CD4-positive, alpha-beta T cell treated with Interleukin-12 subunit alpha and Interleukin-12 subunit beta, for 1 hour (primary cell): ENCODE results near the gene ZNF428.
"Not testable (repeated sequence)": the region's sequence is repeated elsewhere in the genome, so short reads cannot be mapped to it uniquely, and the experiment has no call there.

Source experiments
- DNase-seq: peaks from one replicate; pipeline ENCODE4 v3.0.0-alpha.2; 2020

ZNF428 gene, protein sequence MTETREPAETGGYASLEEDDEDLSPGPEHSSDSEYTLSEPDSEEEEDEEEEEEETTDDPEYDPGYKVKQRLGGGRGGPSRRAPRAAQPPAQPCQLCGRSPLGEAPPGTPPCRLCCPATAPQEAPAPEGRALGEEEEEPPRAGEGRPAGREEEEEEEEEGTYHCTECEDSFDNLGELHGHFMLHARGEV

DNA sequence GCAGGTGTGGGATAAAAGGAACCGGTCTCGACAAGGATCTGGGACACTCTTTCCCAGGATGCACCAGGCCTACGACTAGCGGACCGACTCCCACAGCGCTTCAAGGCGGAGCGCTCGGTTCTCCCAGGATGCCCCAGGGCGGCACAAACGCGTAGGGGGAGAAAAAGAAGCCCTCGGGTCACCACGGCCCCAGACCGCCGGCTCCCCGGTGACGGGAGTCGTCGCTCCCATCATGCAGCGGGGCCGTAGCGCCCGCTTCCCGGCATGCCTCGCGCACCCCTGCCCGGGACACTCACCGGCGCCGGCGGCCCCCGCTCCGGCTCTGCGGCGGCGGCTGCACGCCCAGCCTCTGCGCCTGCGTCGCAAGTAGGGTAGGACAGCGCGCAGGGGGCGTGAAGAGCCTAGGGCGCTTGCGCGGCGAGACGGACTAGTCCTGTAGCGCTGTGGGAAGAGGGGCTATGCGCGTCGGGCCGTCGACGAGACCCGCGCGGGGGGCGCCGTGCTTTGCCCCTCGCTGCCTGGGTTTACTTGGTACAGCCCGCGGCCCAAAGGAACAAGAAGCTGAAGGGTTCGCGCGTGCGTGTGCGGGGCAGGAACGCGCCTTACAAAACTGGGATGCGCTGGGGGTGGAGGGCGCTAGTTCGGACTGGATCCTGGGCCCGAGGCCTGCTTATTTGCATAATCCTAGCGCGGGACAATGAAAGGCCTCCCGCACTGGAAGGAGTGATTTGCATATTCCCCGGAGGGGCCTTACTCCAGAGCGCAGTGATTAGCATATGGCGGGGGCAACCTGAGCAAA is at the start of gene ZNF428:
Gene ZNF428, minus strand, starts transcription at position 368 of the 799 bp plus-strand sequence. CDS start 5,325 bp downstream, outside the sequence.
- peak; percentile 91 for DNase-seq

DNA sequence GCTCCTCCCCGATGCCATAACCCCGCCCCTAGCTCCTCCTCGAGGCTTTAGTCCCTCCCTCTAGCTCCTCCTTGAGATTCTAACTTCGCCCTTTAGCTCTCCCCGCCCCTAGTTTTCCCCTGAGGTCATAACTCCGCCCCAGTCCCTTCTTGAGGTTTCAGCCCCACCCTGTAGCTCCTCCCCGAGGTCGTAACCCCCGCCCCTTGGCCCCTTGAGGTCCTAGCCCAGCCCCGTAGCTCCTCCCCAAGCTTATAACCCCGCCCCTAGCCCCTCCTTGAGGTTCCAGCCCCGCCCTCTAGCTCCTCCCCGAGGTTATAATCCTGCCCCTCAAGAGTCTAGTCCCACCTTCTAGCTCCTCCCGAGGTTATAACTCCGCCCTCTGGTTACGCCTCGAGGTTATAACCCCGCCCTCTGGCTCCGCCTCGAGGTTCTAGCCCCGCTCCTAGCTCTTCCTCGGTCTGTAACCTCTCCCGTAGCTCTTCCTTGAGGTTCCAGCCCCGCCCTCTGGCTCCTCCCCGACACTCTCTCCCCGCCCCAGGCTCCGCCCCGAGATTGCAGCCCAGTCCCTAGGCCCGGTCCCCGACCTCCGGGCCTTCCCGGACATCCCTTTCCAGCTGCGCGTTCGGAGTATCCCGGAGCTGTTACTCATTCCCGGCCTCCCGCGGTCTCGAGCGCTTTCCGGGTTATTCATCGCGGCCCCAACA is 49.1 kb upstream of the ZNF428 start:
- DNase-seq, result peak; percentile 97

DNA sequence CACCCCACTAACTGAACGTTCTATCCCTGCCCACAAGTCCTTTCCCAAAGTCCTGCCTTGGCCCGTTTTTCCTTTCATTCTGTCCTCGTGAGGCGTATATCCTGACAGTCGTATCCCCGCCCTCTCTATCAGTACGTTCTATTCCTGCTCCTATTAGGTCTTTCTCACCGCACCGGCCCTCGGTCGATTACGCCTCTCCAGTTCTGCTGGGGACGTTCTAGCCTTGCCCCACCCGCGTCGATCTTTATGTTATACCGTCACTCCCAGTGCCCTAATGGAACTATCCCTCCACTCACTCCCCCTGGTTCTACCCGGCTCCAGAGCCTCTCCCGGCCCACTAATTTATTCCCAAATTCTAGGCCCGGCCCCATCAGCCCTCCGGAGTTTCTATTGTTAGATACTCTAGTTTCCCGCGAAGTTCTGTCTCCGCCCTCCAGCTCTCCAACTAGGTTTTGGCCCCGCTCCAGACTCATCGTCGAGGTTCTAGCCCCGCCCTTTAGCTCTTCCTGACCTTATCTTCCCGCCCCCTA is 48.5 kb upstream of the ZNF428 start:
- DNase-seq, result no peak

DNA sequence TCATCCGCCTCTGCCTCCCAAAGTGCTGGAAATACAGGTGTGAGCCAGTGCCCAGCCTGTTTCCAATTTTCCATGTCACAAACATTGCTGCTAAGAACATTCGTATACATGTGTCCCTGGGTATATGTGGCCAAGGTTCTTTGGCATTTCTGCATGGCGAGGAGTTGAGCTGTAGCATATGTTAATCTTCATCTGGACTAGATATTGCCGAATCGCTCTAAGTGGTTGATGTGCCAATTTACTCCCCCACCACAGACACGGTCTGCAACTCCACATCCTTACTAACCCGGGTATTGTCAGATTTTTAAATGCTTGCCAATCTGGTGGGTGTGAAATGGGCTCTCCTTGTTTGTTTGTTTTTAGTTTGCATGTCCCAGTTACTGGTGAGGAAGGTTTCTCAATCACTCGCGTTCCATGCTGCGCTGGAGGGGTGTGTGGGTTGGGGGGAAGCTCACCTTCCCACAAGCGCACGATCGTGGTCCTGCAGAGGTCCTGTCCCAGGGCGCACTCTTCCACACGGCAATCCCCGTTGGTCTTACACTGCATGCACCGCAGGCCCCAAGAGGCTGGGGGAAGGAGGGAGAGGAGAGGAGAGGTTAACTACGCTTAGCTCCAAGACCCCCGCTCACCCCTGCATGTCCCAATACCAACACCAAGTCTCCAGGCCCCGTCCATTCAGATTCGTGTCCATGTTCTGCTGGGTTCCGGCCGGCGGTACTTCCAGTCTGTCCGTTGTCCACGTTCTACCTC is 47.9 kb upstream of the ZNF428 start:
- no peak for DNase-seq

DNA sequence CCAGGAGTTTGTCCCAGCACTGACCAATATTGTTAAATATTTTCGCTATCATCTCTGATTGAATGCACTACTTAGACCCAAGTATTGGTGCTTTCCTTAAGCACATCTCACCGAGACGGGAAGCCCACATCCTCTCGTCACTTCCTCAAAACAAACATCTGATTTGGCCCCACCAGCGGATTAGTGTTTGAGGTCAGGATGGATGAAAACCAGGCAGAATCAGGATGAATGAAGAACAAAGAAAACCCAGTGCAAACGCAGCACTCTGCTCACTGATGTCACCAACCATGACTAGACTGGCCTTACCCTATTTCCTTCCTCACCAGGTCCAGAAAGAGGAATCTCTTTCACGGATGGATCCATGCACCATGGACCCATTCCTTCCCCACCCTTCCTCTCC is 44.6 kb upstream of the ZNF428 start:
- peak; percentile 70 for DNase-seq

DNA sequence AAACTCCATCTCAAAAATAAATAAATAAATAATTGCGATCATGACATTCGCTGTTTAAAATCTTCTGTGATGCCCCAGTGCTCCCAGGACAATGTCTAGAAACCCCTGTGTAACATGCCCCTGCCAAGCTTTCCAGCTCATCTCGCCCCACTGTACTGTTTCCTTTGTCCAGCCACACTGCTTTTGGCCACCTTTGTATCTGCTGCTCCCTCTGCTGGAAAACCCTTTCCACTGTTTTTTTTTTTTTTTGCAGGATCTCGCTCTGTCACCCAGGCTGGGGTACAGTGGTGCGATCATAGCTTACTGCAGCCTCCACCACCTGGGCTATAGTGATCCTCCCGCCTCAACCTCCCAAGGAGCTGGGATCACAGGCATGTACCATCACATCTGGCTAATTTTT is 43.1 kb upstream of the ZNF428 start:
- no peak for DNase-seq

DNA sequence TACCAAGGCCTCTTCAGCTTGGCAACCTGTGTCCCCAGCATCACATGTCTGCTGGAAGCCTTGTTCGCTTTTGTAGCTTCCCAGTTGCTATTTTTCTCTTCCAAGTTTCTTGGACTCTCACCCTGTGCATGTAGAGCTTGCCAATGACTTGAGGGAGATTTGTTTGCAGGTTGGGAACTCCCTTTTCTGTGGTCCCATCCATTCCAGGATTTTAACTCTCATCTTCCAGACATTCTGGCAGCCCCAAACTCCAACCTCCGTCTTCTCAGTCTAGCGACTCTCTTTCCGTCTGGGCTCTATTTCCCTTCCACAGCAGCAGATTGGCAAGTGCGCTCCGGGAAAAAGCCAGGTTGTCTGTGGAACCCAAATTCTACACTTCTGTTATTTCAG is 41.5 kb upstream of the ZNF428 start:
- no peak for DNase-seq

DNA sequence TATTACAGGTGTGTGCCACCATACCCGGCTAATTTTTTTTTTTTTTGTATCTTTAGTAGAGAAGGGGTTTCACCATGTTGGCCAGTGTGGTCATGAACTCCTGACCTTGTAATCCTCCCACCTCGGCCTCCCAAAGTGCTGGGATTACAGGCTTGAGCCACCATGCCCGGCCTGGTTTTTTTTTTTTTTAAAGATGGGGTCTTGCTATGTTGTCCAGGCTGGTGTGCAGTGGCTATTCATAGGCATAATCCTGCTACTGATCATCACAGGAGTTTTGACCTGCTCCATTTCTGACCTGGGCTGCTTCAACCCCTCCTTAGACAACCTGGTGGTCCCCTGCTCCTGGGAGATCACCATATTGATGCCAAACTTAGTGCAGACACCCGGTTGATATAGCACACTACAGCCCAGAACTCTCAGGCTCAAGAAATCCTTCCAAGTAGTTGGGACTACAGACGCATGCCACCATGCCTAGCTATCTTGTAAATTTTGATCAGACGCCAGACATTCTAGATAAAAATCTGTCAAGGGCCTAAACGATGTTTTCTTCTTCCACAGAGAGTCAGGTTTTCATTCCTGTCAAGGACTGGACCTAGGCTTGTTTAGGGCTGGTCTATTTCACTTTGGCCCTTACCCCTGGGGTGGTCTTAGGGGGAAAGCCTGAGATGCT is 41.0 kb upstream of the ZNF428 start:
- no peak for DNase-seq

DNA sequence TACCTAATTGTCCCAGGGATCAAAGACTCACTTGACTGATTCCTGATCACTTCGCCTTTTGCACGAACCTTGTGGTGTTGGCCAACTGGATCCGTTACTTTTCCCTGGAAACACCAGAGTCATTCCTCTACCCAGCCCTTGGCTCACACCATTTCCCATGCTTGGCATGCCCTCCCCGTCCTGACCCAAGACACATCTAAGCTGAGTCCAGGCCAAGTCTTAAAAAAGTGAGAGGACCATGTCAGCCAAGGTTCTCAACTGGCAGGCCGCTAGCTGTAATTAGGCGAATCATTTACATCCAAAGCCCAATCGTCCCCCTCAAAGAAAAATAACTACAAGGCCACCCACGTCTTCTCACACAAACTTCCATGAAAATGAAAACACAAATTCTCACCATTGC is 39.1 kb upstream of the ZNF428 start:
- no peak for DNase-seq

DNA sequence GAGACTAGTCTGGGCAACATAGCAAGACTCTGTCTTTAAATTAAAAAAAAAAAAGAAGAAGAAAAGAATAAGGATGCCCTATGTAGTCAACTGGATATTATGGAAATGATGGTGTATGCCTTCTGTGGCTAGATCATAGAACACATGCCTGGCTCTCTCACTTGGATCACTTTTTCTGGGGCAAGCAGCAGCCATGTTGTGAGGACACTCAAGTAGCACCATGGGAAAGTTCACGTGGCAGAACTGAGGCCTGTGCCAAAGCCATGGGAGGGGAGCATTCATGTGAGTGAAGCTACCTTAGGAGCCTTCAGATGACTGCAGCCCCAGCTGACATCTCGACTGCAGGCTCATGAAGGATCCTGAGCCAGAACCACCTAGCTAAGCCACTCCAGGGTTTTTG is 38.6 kb upstream of the ZNF428 start:
- DNase-seq, result no peak

DNA sequence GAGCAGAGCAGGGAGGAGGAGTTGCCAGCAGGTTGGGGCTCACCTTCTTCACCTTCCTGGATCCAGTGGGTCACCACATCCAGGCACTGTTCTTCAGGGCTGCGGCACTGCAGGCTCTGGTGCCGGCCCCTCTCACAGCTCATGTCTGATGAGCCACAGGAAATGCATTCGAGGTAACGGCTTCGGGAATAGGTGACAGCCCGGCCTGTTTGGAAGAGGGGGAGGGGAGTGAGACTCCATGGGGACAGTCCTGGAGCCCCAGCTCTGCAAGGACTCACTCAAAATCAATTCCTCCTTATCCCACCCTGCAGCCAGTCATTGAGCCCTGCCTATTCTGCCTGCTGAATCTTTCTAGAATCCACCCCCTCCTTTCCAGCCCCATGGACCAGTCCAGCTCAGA is 37.0 kb upstream of the ZNF428 start:
- DNase-seq, result no peak

DNA sequence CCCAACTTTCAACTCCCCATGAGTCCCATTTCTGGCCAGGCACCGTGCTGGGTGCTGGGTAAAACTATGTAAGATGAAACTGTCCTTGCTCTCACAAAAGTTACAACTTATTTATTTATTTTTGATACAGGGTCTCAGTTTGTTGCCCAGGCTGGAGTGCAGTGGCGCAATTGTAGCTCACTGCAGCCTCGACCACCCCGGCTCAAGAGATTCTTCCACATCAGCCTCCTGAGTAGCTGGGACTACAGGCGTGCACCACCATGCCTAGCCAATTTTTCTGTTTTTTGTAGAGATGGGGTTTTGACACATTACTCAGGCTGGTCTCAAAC is 33.1 kb upstream of the ZNF428 start:
- no peak for DNase-seq

DNA sequence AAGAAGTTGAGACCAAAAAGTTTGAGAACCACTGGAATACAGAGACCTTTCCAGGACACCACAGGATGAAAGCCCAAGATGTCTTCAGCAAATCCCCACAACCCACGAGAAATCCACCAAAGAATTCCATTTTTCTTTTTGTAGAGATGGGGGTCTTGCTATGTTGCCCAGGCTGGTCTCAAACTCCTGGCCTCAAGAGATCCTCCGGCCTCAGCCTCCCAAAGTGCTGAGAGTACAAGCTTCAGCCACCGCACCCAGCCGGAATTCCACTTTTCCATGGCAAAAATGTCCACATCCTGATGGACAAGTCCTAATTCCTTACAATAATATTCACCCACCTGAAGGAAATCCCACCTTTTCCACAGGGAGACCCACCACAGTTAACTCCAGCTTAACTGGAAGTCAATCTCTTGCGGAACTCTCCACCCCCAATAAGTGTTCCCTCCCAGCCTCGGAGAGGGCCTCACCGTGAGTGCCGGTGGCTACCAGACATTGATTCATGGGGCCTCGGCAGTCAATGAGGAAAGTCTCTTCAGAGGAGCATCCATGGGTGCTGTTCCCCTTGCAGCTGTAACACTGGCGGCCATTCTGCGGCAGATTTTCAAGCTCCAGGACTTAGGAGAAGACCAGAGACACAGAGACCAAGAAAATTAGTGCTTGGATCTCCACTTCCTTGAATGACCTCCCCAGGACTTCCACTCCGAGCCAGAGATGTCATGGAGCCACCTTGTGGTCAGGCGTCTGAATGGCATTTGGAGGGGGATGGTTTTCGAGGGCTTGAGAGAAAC is 32.5 kb upstream of the ZNF428 start:
- DNase-seq, result peak; percentile 47

DNA sequence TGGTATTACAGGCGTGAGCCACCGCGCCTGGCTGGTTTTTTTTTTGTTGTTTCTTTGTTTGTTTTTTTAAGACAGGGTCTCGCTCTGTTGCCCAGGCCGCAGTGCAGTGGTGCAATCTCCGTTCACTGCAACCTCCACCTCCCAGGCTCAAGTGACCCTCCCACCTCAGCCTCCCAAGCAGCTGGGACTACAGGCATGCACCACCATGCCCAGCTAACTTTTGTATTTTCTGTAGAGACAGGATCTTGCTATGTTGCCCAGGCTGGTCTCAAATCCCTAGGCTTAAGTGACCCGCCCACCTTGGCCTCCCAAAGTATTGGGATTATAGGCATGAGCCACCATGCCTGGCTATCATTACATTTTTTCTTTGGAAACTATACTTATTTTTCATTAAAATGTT is 30.8 kb upstream of the ZNF428 start:
- DNase-seq, result not testable (repeated sequence)

DNA sequence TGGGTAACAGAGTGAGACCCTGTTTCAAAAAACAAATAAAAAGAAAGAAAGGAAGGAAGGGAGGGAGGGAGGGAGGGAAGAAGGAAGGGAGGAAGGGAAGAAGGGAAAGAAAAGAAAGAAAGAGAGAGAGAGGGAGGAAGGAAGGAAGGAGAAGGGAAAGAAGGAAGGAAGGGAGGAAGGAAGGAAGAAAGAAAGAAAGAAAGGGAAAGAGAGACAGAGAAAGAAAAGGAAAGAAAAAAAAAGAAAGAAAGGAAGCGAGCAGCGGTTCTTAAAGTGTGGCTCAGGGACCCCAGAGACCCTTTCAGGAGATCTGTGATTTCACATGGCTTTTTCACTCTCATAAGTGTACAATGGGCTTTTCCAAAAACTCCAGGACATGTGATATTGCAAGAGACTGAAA is 30.1 kb upstream of the ZNF428 start:
- DNase-seq, result no peak

DNA sequence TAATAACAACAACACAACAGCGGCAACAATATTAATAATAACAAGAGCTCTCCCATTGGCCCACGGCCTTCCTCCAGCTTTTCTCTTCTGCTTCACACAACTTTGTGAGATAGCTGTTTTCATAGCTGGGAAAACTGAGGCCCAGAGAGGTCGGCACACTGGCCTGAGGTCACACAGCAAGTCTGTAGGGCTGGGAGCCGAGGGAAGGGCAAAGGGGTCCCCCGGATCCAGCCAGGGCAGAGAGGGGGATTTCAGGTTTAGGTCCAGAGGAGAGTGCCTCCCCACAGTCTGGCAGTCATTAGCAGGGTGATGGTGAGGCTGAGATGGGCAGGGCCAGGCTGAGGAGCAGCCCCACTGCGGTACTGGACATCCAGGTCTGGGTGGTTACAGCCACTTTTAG is 29.2 kb upstream of the ZNF428 start:
- DNase-seq, result no peak

DNA sequence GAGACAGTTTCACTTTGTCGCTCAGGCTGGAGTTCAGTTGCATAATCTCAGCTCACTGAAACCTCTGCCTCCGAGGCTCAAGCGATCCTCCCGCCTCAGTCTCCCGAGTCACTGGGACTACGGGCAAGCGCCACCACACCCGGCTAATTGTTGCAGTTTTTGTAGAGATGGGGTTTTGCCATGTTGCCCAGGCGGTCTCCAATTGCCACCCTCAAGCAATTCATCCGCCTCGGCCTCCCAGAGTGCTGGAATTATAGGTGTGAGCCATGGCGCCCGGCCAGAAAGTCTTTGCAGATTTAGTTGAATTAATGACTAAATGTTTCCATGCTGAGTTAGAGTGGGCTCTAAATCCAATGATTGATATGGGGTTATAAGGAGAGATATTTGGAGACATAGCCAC is 24.8 kb upstream of the ZNF428 start:
- DNase-seq, result no peak

DNA sequence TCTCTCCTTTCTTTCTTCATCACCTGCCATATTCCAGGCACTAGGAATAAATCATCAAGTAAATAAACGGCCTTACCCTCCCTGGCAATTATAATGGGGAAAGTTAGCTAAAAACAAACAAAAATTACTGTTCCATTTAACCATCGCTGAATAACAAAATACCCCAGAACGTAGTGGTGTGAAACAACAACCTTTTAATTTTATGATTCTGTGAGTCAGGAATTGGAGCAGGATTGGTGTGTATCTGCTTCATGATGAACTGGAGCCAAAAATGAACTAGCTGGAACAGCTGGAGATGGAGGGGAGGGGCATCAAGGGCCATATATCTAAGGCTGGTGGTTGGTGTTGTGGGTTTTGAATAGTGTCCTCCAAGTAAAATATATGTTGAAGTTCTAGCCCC is 23.9 kb upstream of the ZNF428 start:
- no peak for DNase-seq

DNA sequence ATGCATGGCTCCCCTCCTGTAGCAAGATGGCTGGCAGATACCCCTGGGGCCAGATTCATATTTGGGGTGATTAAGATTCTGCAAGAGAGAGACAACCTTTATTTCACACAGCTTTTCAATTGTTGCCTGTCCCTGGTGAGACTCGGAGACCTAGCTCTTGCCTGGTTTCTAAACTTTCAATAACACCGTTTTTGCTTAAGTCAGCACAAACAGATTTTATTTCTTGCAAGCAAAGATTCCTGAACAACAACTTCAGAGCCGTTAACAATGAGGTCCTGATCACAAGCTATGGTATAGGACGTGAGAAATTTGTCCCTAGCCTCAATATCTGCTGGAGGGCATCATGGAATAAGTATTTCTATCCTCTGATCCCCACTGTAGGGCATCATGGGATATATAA is 23.1 kb upstream of the ZNF428 start:
- DNase-seq, result no peak

DNA sequence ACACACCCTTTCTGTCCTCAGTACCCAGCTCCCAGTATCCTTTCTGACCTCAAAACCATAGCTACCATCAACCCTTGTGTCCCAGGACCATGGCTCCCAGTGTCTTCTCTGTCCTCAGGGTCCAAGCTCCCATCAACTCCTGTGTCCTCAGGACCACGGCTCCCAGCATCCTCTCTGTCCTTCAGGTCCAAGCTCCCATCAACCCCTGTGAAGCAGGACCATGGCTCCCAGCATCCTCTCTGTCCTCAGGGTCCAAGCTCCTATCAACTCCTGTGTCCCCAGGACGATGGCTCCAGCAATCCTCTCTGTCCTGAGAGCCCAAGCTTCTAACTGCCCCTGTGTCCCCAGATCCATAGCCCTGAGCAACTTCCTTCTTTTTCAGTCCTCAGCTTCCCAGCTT is 21.9 kb upstream of the ZNF428 start:
- no peak for DNase-seq

DNA sequence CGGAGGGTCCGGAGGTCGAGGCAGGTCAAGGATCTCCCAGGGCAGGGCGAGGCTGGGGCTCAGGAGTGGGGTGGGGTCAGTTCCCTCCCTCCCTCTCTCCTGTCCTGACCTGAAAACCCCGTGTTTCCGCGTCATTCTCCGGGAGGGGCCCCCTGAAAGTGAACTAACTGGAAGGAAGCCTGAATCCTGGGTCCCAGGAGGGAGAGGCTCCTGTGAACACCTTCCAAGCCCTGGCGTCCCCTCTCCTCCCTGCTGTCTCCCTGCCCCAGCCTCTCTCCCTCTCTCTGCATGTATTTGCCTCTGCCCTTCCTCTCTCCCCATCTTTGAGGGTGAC is 21.0 kb upstream of the ZNF428 start:
- DNase-seq, result no peak
